Activated B cell treated with CpG ODN at 0.5 μM for 24 hours (primary cell): ENCODE results near the gene KDM4B. TPM values are rescaled to one million over a fixed set of nuclear protein-coding genes. Genes with fewer than 3 reads are reported as not detected.
A peak's percentile ranks its signal among the peaks of the same experiment; 100 is the strongest.
"Not testable (repeated sequence)": the region's sequence is repeated elsewhere in the genome, so short reads cannot be mapped to it uniquely, and the experiment has no call there.

Experiments used
- ATAC-seq: fragments of 200-7000 bp; cut with Tn5 transposase; one replicate; pipeline ENCODE4 v1.10.0; 2021; ENCODE audit warnings: low read depth, mild to moderate bottlenecking, moderate library complexity
- CTCF ChIA-PET: fragments of 350-600 bp; sonication (Branson Sonifier 250); formaldehyde crosslinking; loops from one replicate; lab custom pipeline; 2021; ENCODE audit warnings: antibody characterized with exemption; lab: Charles Lee
- POLR2A ChIA-PET: fragments of 350-600 bp; sonication (Branson Sonifier 250); formaldehyde crosslinking; loops from one replicate; lab custom pipeline; 2021; ENCODE audit warnings: antibody characterized with exemption; lab: Charles Lee
- DNase-seq: peaks from one replicate; pipeline ENCODE4 v3.0.0; 2022
- H3K27ac Mint-ChIP-seq: one replicate; pipeline ENCODE4 v1.8.0; 2020; ENCODE audit warnings: mixed read lengths
- H3K27me3 Mint-ChIP-seq: one replicate; pipeline ENCODE4 v1.8.0; 2021; ENCODE audit warnings: mixed read lengths
- H3K36me3 Mint-ChIP-seq: one replicate; pipeline ENCODE4 v1.8.0; 2021; ENCODE audit warnings: low read depth, mixed read lengths
- H3K4me1 Mint-ChIP-seq: one replicate; pipeline ENCODE4 v1.8.0; 2021; ENCODE audit warnings: mixed read lengths
- H3K4me3 Mint-ChIP-seq: one replicate; pipeline ENCODE4 v1.8.0; 2020; ENCODE audit warnings: mild to moderate bottlenecking, mixed read lengths
- H3K9me3 Mint-ChIP-seq: one replicate; pipeline ENCODE4 v1.8.0; 2020; ENCODE audit warnings: mixed read lengths
- intact Hi-C: fragments of 100-400 bp; cut with micrococcal nuclease; formaldehyde crosslinking; loops from one replicate; pipeline ENCODE4 v1.15.1; 2024
- total RNA-seq: library from RNA; stranded (reverse); gene quantifications from 2 replicates; pipeline ENCODE4 v1.2.3, GENCODE V29; 2022
- TF ChIP-seq, protein P1 (sequence below): fragments of 200-600 bp; IDR thresholded peaks from one replicate; pipeline ENCODE4 v1.8.0; 2022; ENCODE audit warnings: antibody characterized with exemption, mild to moderate bottlenecking

The KDM4B gene
- total RNA-seq, 1 donor from 2014 or later, result 88.9 TPM

DNA sequence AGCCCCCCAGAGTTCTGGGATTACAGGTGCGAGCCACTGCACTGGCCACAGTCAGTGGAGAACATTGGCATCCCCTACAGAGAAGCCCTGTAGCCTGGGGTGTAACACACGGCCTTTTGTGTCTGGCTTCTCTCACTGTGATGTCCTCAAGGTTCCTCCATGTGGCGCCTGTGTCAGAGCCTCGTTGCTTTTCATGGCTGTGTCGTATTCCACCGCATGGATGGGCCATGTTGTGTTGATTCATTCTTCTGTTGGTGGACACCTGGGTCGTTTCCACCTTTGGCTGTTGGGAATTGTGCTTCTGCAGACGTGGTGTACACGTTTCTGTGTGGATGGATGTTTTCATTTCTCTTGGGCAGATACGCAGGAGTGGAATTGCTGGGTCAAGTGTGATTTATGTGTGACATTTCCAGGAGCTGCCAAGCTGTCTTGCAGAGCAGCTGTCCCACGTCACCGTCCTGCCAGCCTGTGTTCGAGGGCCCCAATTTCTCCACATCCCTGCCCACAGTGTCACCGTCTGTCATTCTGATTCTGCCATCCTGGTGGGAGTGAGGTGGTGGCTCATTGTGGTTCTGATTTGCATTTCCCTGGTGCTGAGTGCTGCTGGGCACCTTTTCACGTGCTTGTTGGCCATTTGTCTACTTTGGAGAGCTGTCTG is 59.4 kb downstream of the KDM4B start:
- ATAC-seq (no peak), DNase-seq (no peak)
- TF ChIP-seq, protein P1, sequence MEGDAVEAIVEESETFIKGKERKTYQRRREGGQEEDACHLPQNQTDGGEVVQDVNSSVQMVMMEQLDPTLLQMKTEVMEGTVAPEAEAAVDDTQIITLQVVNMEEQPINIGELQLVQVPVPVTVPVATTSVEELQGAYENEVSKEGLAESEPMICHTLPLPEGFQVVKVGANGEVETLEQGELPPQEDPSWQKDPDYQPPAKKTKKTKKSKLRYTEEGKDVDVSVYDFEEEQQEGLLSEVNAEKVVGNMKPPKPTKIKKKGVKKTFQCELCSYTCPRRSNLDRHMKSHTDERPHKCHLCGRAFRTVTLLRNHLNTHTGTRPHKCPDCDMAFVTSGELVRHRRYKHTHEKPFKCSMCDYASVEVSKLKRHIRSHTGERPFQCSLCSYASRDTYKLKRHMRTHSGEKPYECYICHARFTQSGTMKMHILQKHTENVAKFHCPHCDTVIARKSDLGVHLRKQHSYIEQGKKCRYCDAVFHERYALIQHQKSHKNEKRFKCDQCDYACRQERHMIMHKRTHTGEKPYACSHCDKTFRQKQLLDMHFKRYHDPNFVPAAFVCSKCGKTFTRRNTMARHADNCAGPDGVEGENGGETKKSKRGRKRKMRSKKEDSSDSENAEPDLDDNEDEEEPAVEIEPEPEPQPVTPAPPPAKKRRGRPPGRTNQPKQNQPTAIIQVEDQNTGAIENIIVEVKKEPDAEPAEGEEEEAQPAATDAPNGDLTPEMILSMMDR, result no peak
- H3K27ac Mint-ChIP-seq, result no peak overlapping the region
- intact Hi-C loops, result no loop called here
- POLR2A ChIA-PET, result no interaction called here
- CTCF ChIA-PET, result interaction anchor here (1.0 to 5.9 kb wide), 5 partner anchors 27 to 217 kb away, joined by 3 to 94 read pairs (median 5); no protein-coding TSS in a partner anchor
- H3K36me3 Mint-ChIP-seq, result peaks cover 2% of the 10 kb centered on the region
- no peak overlapping the region for H3K4me3 Mint-ChIP-seq
- no peaks in the 10 kb centered on the region for H3K9me3 Mint-ChIP-seq
- H3K27me3 Mint-ChIP-seq, result no peaks in the 10 kb centered on the region
- H3K4me1 Mint-ChIP-seq, result peaks cover 20% of the 10 kb centered on the region

- Mint-ChIP-seq H3K36me3 (peaks cover 13% of the 10 kb centered on the region), H3K4me1 (peaks cover 20% of the 10 kb centered on the region)
- POLR2A ChIA-PET, result interaction anchor here (1.3 to 1.6 kb wide), 2 partner anchors 61 to 220 kb away, joined by 4 to 10 read pairs; partner anchors contain the start of gene KDM4B
- CTCF ChIA-PET, result interaction anchor here (1.3 to 5.9 kb wide), 4 partner anchors 118 to 219 kb away, joined by 3 to 94 read pairs (median 54); no protein-coding TSS in a partner anchor
- H3K27ac Mint-ChIP-seq, H3K27me3 Mint-ChIP-seq, H3K4me3 Mint-ChIP-seq, H3K9me3 Mint-ChIP-seq, intact Hi-C loops: not testable (repeated sequence)
- TF ChIP-seq, protein P1, result peak; percentile 25
- DNase-seq (peak; percentile 35), ATAC-seq (peak; percentile 31)
These were observed 60.7 kb downstream of the KDM4B start for GRCh38 chr19:5029596-5029995.

GRCh38 chr19:5030136-5030820 is 61.4 kb downstream of the KDM4B start:
- Mint-ChIP-seq H3K4me1 (peaks cover 20% of the 10 kb centered on the region), H3K27ac (no peak overlapping the region), H3K4me3 (no peak overlapping the region), H3K9me3 (no peaks in the 10 kb centered on the region), H3K36me3 (peaks cover 19% of the 10 kb centered on the region), H3K27me3 (no peaks in the 10 kb centered on the region)
- intact Hi-C loops, result loop anchor here (2.0 kb wide), 1 partner anchor 119 kb away; no protein-coding TSS in a partner anchor
- no peak for DNase-seq
- TF ChIP-seq, protein P1, result no peak
- CTCF ChIA-PET, result interaction anchor here (0.7 to 5.9 kb wide), 13 partner anchors 16 to 298 kb away, joined by 3 to 94 read pairs (median 4); partner anchors contain the start of gene KDM4B
- no peak for ATAC-seq
- POLR2A ChIA-PET, result interaction anchor here (0.6 to 1.6 kb wide), 5 partner anchors 62 to 239 kb away, joined by 3 to 10 read pairs (median 4); partner anchors contain the start of genes KDM4B and PLIN3

GRCh38 chr19:5030822-5031221 is 61.9 kb downstream of the KDM4B start:
- DNase-seq, result no peak

More at GRCh38 chr19:5030822-5031221, 61.9 kb downstream of the KDM4B start:
- no peaks in the 10 kb centered on the region for H3K9me3 Mint-ChIP-seq
- intact Hi-C loops, result loop anchor here (1.0 to 2.0 kb wide), 5 partner anchors 63 to 299 kb away; no protein-coding TSS in a partner anchor
- peak overlapping the region; percentile 53 for H3K27ac Mint-ChIP-seq
- TF ChIP-seq, protein P1, result no peak
- H3K4me3 Mint-ChIP-seq, result no peak overlapping the region
- ATAC-seq, result no peak
- H3K36me3 Mint-ChIP-seq, result peaks cover 22% of the 10 kb centered on the region
- ChIA-PET POLR2A (interaction anchor here (0.6 to 1.6 kb wide), 5 partner anchors 62 to 240 kb away, joined by 3 to 10 read pairs (median 4); partner anchors contain the start of genes KDM4B and PLIN3), CTCF (interaction anchor here (0.7 to 5.9 kb wide), 14 partner anchors 16 to 298 kb away, joined by 3 to 94 read pairs (median 4); partner anchors contain the start of gene KDM4B)
- no peaks in the 10 kb centered on the region for H3K27me3 Mint-ChIP-seq
- H3K4me1 Mint-ChIP-seq, result peaks cover 20% of the 10 kb centered on the region
